ENCODE measurements around the gene LHB.

GRCh38 chr19:49006905-49007304 lies 10.0 kb downstream of the LHB start:
- no peak for TF ChIP-seq CTCF (conservative IDR thresholded peaks at IDR 0.05 in 1 of 2, IDR thresholded peaks at IDR 0.05 in 1 of 2; ENCODE audit: low read depth in 1 of 2, low read length in 2 of 2)
- no peak for TF ChIP-seq EZH2 (IDR thresholded peaks at IDR 0.05; ENCODE audit: low read length, missing control alignments)
